Measurements from ENCODE around the gene GUCA1A. TPM values are rescaled to one million over a fixed set of nuclear protein-coding genes. Genes with fewer than 3 reads are reported as not detected.
A peak's percentile ranks its signal among the peaks of the same experiment; 100 is the strongest.

The GUCA1A gene
- total and polyA plus RNA-seq, 2 experiments from 2014 or later, result 0.63 to 1.1 TPM

GRCh38 chr6:42224222-42225028 lies 51.3 kb downstream of the GUCA1A start:
- Histone ChIP-seq H3K27ac (no peak overlapping the region), H3K4me3 (no peak overlapping the region), H3K36me3 (peaks cover 8% of the 10 kb centered on the region), H3K9me3 (ENCODE audit: low read depth) (no peaks in the 10 kb centered on the region), H3K27me3 (no peaks in the 10 kb centered on the region), H3K4me1 (ENCODE audit: low read depth) (no peaks in the 10 kb centered on the region)
- TF ChIP-seq CTCF (IDR thresholded peaks at IDR 0.05; ENCODE audit: low read depth, low read length), result no peak
- DNase-seq (ENCODE audit: low read depth in 1 of 2, low spot score in 1 of 2), result peak in 1 of 2 donors; percentile 45

- TF ChIP-seq CTCF (IDR thresholded peaks at IDR 0.05; ENCODE audit: low read depth, low read length), result no peak
- Histone ChIP-seq H3K27ac (no peak overlapping the region), H3K36me3 (peaks cover 8% of the 10 kb centered on the region), H3K4me3 (no peak overlapping the region), H3K27me3 (no peaks in the 10 kb centered on the region), H3K9me3 (ENCODE audit: low read depth) (no peaks in the 10 kb centered on the region), H3K4me1 (ENCODE audit: low read depth) (no peaks in the 10 kb centered on the region)
- DNase-seq (ENCODE audit: low read depth in 1 of 2, low spot score in 1 of 2), result no peak
These were observed 51.8 kb downstream of the GUCA1A start for GRCh38 chr6:42225029-42225339.

GRCh38 chr6:42225419-42225818 lies 52.3 kb downstream of the GUCA1A start:
- Histone ChIP-seq H3K36me3 (peaks cover 8% of the 10 kb centered on the region), H3K4me3 (no peak overlapping the region), H3K27ac (no peak overlapping the region), H3K9me3 (ENCODE audit: low read depth) (no peaks in the 10 kb centered on the region), H3K27me3 (no peaks in the 10 kb centered on the region), H3K4me1 (ENCODE audit: low read depth) (no peaks in the 10 kb centered on the region)
- TF ChIP-seq CTCF (IDR thresholded peaks at IDR 0.05; ENCODE audit: low read depth, low read length), result no peak
- DNase-seq (ENCODE audit: low read depth in 1 of 2, low spot score in 1 of 2), result no peak

GRCh38 chr6:42226161-42226611 lies 53.0 kb downstream of the GUCA1A start:
- no peaks in the 10 kb centered on the region for H3K9me3 ChIP-seq (ENCODE audit: low read depth)
- TF ChIP-seq CTCF (IDR thresholded peaks at IDR 0.05; ENCODE audit: low read depth, low read length), result no peak
- H3K4me1 ChIP-seq (ENCODE audit: low read depth), result no peaks in the 10 kb centered on the region
- DNase-seq (ENCODE audit: low read depth in 1 of 2, low spot score in 1 of 2), result no peak
- H3K27ac ChIP-seq, result no peak overlapping the region
- no peak overlapping the region for H3K4me3 ChIP-seq
- peaks cover 8% of the 10 kb centered on the region for H3K36me3 ChIP-seq
- no peaks in the 10 kb centered on the region for H3K27me3 ChIP-seq

- TF ChIP-seq CTCF (IDR thresholded peaks at IDR 0.05; ENCODE audit: low read depth, low read length), result no peak
- H3K36me3 ChIP-seq, result peaks cover 8% of the 10 kb centered on the region
- no peaks in the 10 kb centered on the region for H3K27me3 ChIP-seq
- H3K9me3 ChIP-seq (ENCODE audit: low read depth), result no peaks in the 10 kb centered on the region
- no peak overlapping the region for H3K4me3 ChIP-seq
- H3K4me1 ChIP-seq (ENCODE audit: low read depth), result no peaks in the 10 kb centered on the region
- DNase-seq (ENCODE audit: low read depth in 1 of 2, low spot score in 1 of 2), result no peak
- no peak overlapping the region for H3K27ac ChIP-seq
These were observed 53.5 kb downstream of the GUCA1A start for GRCh38 chr6:42226645-42227143.

All from cardiac muscle cell (in vitro differentiated cells and primary cell).